ENCODE results near the gene ADGRE1.
A peak's percentile ranks its signal among the peaks of the same experiment; 100 is the strongest.

The ADGRE1 gene

GRCh38 chr19:6862673-6863078 is 24.7 kb upstream of the ADGRE1 start (continued):
- TF ChIP-seq, protein P1, sequence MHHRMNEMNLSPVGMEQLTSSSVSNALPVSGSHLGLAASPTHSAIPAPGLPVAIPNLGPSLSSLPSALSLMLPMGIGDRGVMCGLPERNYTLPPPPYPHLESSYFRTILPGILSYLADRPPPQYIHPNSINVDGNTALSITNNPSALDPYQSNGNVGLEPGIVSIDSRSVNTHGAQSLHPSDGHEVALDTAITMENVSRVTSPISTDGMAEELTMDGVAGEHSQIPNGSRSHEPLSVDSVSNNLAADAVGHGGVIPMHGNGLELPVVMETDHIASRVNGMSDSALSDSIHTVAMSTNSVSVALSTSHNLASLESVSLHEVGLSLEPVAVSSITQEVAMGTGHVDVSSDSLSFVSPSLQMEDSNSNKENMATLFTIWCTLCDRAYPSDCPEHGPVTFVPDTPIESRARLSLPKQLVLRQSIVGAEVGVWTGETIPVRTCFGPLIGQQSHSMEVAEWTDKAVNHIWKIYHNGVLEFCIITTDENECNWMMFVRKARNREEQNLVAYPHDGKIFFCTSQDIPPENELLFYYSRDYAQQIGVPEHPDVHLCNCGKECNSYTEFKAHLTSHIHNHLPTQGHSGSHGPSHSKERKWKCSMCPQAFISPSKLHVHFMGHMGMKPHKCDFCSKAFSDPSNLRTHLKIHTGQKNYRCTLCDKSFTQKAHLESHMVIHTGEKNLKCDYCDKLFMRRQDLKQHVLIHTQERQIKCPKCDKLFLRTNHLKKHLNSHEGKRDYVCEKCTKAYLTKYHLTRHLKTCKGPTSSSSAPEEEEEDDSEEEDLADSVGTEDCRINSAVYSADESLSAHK (tag by site-specific recombination; IDR thresholded peaks at IDR 0.05) = no peak
- TF ChIP-seq ZNF324 (tag by site-specific recombination; IDR thresholded peaks at IDR 0.05) (no peak; the same call in 1 of the 2 replicates), ZNF670 (tag by site-specific recombination; IDR thresholded peaks at IDR 0.05; ENCODE audit: low read depth) (no peak), ZNF114 (tag by site-specific recombination; IDR thresholded peaks at IDR 0.05) (no peak), ZNF48 (tag by site-specific recombination; IDR thresholded peaks at IDR 0.05) (no peak), SCRT1 (tag by site-specific recombination; IDR thresholded peaks at IDR 0.05; ENCODE audit: borderline replicate concordance) (no peak), ZBTB44 (tag by site-specific recombination; IDR thresholded peaks at IDR 0.05) (no peak), ZSCAN18 (tag by site-specific recombination; IDR thresholded peaks at IDR 0.05) (no peak), ZNF404 (tag by site-specific recombination; IDR thresholded peaks at IDR 0.05) (no peak), IKZF3 (tag by site-specific recombination; IDR thresholded peaks at IDR 0.05) (no peak), ZFP41 (tag by site-specific recombination; IDR thresholded peaks at IDR 0.05; ENCODE audit: borderline replicate concordance) (no peak), ZNF658 (tag by site-specific recombination; IDR thresholded peaks at IDR 0.05) (no peak), ZNF791 (tag by site-specific recombination; IDR thresholded peaks at IDR 0.05) (no peak), ZFHX2 (tag by site-specific recombination; conservative IDR thresholded peaks at IDR 0.05) (peak; percentile 72), ZNF548 (tag by site-specific recombination; IDR thresholded peaks at IDR 0.05) (no peak), SCRT2 (tag by site-specific recombination; IDR thresholded peaks at IDR 0.05) (no peak), ZNF416 (tag by site-specific recombination; IDR thresholded peaks at IDR 0.05) (no peak), ZNF132 (tag by site-specific recombination; IDR thresholded peaks at IDR 0.05; ENCODE audit: borderline replicate concordance) (no peak), GLI2 (tag by site-specific recombination; IDR thresholded peaks at IDR 0.05; ENCODE audit: borderline replicate concordance, low read depth) (no peak), ZNF623 (tag by site-specific recombination; IDR thresholded peaks at IDR 0.05) (no peak), ZNF223 (tag by site-specific recombination; IDR thresholded peaks at IDR 0.05) (no peak), ZNF26 (tag by site-specific recombination; IDR thresholded peaks at IDR 0.05) (no peak), ZNF146 (tag by site-specific recombination; IDR thresholded peaks at IDR 0.05) (no peak), ZNF555 (tag by site-specific recombination; conservative IDR thresholded peaks at IDR 0.05) (no peak), ZNF423 (tag by site-specific recombination; IDR thresholded peaks at IDR 0.05) (no peak), ZNF311 (tag by site-specific recombination; IDR thresholded peaks at IDR 0.05; ENCODE audit: borderline replicate concordance) (no peak), WT1 (tag by site-specific recombination; IDR thresholded peaks at IDR 0.05) (no peak), ZNF544 (tag by site-specific recombination; IDR thresholded peaks at IDR 0.05) (no peak), ZNF654 (tag by site-specific recombination; IDR thresholded peaks at IDR 0.05; ENCODE audit: low read depth) (peak; percentile 96), ZNF701 (tag by site-specific recombination; IDR thresholded peaks at IDR 0.05) (no peak), ZNF211 (tag by site-specific recombination; IDR thresholded peaks at IDR 0.05; ENCODE audit: low read depth) (no peak)
- TF ChIP-seq, protein P2, sequence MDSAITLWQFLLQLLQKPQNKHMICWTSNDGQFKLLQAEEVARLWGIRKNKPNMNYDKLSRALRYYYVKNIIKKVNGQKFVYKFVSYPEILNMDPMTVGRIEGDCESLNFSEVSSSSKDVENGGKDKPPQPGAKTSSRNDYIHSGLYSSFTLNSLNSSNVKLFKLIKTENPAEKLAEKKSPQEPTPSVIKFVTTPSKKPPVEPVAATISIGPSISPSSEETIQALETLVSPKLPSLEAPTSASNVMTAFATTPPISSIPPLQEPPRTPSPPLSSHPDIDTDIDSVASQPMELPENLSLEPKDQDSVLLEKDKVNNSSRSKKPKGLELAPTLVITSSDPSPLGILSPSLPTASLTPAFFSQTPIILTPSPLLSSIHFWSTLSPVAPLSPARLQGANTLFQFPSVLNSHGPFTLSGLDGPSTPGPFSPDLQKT (IDR thresholded peaks at IDR 0.05; ENCODE audit: borderline replicate concordance, low read depth, low read length) = no peak
- TF ChIP-seq, protein P3, sequence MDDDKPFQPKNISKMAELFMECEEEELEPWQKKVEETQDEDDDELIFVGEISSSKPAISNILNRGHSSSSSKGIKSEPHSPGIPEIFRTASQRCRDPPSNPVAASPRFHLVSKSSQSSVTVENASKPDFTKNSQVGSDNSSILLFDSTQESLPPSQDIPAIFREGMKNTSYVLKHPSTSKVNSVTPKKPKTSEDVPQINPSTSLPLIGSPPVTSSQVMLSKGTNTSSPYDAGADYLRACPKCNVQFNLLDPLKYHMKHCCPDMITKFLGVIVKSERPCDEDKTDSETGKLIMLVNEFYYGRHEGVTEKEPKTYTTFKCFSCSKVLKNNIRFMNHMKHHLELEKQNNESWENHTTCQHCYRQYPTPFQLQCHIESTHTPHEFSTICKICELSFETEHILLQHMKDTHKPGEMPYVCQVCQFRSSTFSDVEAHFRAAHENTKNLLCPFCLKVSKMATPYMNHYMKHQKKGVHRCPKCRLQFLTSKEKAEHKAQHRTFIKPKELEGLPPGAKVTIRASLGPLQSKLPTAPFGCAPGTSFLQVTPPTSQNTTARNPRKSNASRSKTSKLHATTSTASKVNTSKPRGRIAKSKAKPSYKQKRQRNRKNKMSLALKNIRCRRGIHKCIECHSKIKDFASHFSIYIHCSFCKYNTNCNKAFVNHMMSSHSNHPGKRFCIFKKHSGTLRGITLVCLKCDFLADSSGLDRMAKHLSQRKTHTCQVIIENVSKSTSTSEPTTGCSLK (tag by site-specific recombination; IDR thresholded peaks at IDR 0.05) = no peak
